Activated CD4-positive, CD25-positive, alpha-beta regulatory T cell (primary cell): Measurements from ENCODE around the gene COA1.

Source experiments
- DNase-seq, 4 experiments: peaks; one replicate each; lab custom pipeline; 2025; lab: John Stamatoyannopoulos, UW

The COA1 gene

DNA sequence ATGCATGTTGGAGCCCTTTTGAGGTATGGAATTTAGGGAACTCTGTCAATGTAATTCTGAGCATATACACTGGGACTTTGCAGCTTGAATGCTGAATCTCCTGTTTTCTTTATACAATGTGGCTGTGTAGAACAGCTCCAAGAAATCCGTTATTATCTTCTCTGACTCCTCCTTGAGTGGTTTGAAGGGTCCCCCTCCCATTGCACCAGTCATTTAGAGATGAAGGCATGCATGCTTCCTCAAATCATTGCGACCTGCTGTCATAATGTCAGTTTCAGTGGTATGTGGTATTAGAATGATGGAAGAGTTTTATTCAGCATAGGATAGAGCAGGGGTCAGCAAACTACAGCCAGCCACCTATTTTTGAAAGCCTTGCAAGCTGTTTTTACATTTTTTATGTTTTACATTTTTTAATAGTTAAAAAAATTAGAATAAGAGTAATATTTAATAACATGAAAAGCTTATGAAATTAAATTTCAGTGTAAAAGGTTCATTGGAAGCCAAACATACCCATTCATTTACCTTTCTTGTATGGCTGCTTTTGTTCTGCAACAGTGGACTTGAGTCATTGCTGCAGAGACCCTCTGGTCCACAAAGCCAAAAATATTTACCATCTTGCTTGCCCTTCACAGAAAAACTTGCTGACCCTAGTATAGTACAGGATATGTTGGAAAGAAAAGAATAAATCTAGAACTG is 138.3 kb downstream of the COA1 start:
- DNase-seq = no peak

DNA sequence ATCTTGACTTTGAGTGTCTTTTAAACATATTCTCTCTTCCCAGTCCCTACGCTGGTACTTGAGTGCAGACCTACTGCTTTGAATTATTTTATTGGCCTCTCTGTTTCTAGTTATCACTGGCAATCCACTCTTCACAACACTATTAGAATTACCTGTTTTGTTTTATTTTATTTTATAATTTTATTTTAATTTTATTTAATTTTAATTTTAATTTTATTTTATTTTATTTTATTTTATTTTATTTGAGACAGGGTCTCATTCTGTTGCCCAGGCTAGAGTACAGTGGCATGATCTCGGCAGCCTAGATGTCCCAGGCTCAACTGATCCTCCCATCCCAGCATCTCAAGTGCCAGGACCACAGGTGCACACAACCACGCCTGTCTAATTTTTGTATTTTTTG is 139.6 kb downstream of the COA1 start:
- no peak for DNase-seq
